ENCODE measurements around the gene NEXN. TPM values are rescaled to one million over a fixed set of nuclear protein-coding genes. Genes with fewer than 3 reads are reported as not detected.

Gene NEXN
- total RNA-seq, 1 donor from 2014 or later: 26.4 TPM

GRCh38 chr1:77958391-77958790 is 70.0 kb downstream of the NEXN start:
- ATAC-seq: no peak

GRCh38 chr1:77958850-77959249 is 70.4 kb downstream of the NEXN start:
- no peak for TF ChIP-seq CTCF (IDR thresholded peaks at IDR 0.05)
- ATAC-seq (no peak), DNase-seq (no peak)
- Histone ChIP-seq H3K36me3 (peaks cover 98% of the 10 kb centered on the region), H3K9me3 (no peaks in the 10 kb centered on the region), H3K4me3 (no peak overlapping the region), H3K4me1 (no peaks in the 10 kb centered on the region), H3K27me3 (no peaks in the 10 kb centered on the region), H3K27ac (no peak overlapping the region)
- intact Hi-C loops (cut with DNase I): no loop called here

More at GRCh38 chr1:77958391-77958790, 70.0 kb downstream of the NEXN start:
- Histone ChIP-seq H3K9me3 (no peaks in the 10 kb centered on the region), H3K36me3 (peaks cover 98% of the 10 kb centered on the region), H3K4me1 (no peaks in the 10 kb centered on the region), H3K27me3 (no peaks in the 10 kb centered on the region), H3K27ac (no peak overlapping the region), H3K4me3 (no peak overlapping the region)
- TF ChIP-seq CTCF (IDR thresholded peaks at IDR 0.05): no peak
- intact Hi-C loops (cut with DNase I): no loop called here
- no peak for DNase-seq

GRCh38 chr1:77961392-77961791 is 73.0 kb downstream of the NEXN start:
- Histone ChIP-seq H3K36me3 (peaks cover 98% of the 10 kb centered on the region), H3K9me3 (no peaks in the 10 kb centered on the region), H3K27ac (no peak overlapping the region), H3K4me1 (no peaks in the 10 kb centered on the region), H3K4me3 (no peak overlapping the region), H3K27me3 (no peaks in the 10 kb centered on the region)
- intact Hi-C loops (cut with DNase I): no loop called here
- ATAC-seq: no peak
- no peak for TF ChIP-seq CTCF (IDR thresholded peaks at IDR 0.05)
- DNase-seq: no peak

GRCh38 chr1:77966291-77966690 is 77.9 kb downstream of the NEXN start:
- H3K27ac ChIP-seq: no peak overlapping the region
- DNase-seq (no peak), ATAC-seq (peak; percentile 43)
- H3K27me3 ChIP-seq: no peaks in the 10 kb centered on the region
- no peaks in the 10 kb centered on the region for H3K9me3 ChIP-seq
- intact Hi-C loops (cut with DNase I): no loop called here
- H3K4me1 ChIP-seq: peaks cover 7% of the 10 kb centered on the region
- no peak overlapping the region for H3K4me3 ChIP-seq
- no peak for TF ChIP-seq CTCF (IDR thresholded peaks at IDR 0.05)
- H3K36me3 ChIP-seq: peaks cover 86% of the 10 kb centered on the region

GRCh38 chr1:77970192-77970591 is 81.8 kb downstream of the NEXN start:
- Histone ChIP-seq H3K27me3 (no peaks in the 10 kb centered on the region), H3K9me3 (no peaks in the 10 kb centered on the region), H3K4me1 (peaks cover 17% of the 10 kb centered on the region), H3K4me3 (no peak overlapping the region), H3K27ac (no peak overlapping the region), H3K36me3 (peaks cover 61% of the 10 kb centered on the region)
- no peak for ATAC-seq
- TF ChIP-seq CTCF (IDR thresholded peaks at IDR 0.05): no peak
- no peak for DNase-seq
- intact Hi-C loops (cut with DNase I): loop anchor here (10.0 kb wide), 1 partner anchor 145 kb away; no protein-coding TSS in a partner anchor

GRCh38 chr1:77972080-77972479 is 83.7 kb downstream of the NEXN start:
- no peak for ATAC-seq
- Histone ChIP-seq H3K27me3 (no peaks in the 10 kb centered on the region), H3K4me3 (no peak overlapping the region), H3K9me3 (no peaks in the 10 kb centered on the region), H3K27ac (no peak overlapping the region), H3K4me1 (peaks cover 32% of the 10 kb centered on the region), H3K36me3 (peaks cover 42% of the 10 kb centered on the region)
- TF ChIP-seq CTCF (IDR thresholded peaks at IDR 0.05): no peak
- intact Hi-C loops (cut with DNase I): loop anchor here (10.0 kb wide), 1 partner anchor 143 kb away; no protein-coding TSS in a partner anchor
- no peak for DNase-seq
